Left colon (tissue), 2 donors: ENCODE results near the gene CNTFR. TPM values are rescaled to one million over a fixed set of nuclear protein-coding genes. Genes with fewer than 3 reads are reported as not detected.
A peak's percentile ranks its signal among the peaks of the same experiment; 100 is the strongest.
"Not testable (repeated sequence)": the region's sequence is repeated elsewhere in the genome, so short reads cannot be mapped to it uniquely, and the experiment has no call there.

Experiments used
- ATAC-seq: fragments of 200-7000 bp; cut with Tn5 transposase; one replicate; pipeline ENCODE4 v1.9.1; 2020; ENCODE audit warnings: mild to moderate bottlenecking, moderate library complexity
- DNase-seq, 2 donors: peaks; one replicate each; pipeline ENCODE4 v3.0.0-alpha.2; 2020
- intact Hi-C, 2 donors: fragments of 100-400 bp; cut with DNase I in 1 of 2; cut with micrococcal nuclease in 1 of 2; formaldehyde crosslinking; loops; one replicate each; pipeline versions ENCODE4 v1.11.2 to v1.14.0; 2022; cut with DNase I, micrococcal nuclease
- total RNA-seq, 2 donors: library from RNA; stranded (reverse); fragmentation: NEBNext Ultra II Directional; extraction: Animal tissue kit (Norgen Biotek cat#: 25700); gene quantifications; one replicate each; pipeline ENCODE4 v1.2.1, GENCODE V29; 2021
- donor health status: DM: no; HTN: no; CAD: no.
- donor health status: DM: yes; HTN: yes; CAD: no.

CNTFR gene
- total RNA-seq, 2 donors from 2014 or later: 6.4 to 13.1 TPM

DNA sequence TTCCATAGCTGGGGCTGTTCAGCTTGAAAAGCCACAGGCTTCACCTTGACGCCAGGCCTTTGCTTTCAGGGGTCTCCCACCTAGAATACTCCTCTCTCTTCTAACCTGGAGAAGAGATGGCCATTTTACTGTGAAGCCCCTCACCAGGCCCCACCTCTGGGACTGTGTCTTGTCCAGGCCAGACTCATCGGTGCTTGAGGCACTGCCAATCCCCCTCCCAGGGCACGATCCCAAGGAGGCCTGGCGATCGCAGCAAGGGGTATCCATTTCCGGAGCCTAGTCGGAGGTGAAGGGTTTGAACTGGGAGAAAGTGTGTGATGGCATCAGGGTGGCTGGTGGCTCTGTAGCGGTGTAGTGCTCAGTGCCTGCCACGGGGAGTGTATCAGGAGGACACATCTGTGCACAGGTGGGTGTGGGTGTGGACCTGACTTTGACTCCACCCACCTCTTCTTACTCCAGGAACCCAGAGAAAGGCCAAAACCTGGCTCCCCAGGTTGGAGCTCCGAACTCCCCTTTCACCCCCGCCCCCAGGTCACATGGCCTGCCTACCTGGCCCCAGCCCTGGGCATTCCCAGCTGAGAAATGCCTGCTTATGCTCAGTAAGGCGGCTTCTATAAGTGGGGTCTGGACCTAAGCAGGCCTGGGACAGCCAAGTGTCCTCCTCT, 39.4 kb downstream of the CNTFR start:
- ATAC-seq (no peak), DNase-seq (peak in 1 of 2 donors; percentile 19)
- intact Hi-C loops: no loop called here

- intact Hi-C loops: loop anchor here in 1 of 2 donors (5.0 kb wide), 1 partner anchor 43 kb away; no protein-coding TSS in a partner anchor
- DNase-seq (peak in 1 of 2 donors; percentile 13), ATAC-seq (no peak)
Observed at GRCh38 chr9:34549407-34549732, 40.2 kb downstream of the CNTFR start.

DNA sequence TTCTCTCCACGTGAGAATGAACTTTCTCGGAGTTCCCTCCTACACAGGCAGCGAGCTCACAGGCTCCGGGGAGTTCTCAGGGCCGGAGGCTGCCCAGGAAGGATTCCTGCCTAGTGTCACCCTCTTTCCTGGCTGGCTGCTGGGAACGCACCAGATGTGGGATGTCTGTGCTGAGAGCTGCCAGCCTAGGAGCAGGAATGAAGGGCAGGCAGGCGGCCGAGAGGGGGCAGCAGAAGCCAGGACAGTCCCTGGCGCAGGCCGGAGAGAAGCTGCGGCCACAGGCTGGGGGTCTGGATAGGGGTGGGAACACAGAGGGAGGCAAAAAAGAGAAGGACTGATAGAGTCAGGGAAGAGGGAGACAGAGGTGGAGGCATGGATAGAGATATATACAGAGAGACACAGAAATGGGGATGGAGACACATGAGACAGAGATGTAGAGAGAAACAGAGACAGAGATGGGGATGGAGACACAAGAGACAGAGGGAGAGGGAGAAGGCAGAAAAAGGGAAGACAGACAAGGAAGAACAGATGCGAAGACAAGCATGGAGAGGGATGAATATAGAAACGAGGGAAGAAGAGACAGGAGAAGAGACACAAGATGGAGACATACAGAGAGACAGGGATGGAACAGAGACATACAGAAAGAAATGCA, 41.4 kb downstream of the CNTFR start:
- DNase-seq: peak; percentile 44 to 80
- intact Hi-C loops: loop anchor here in 1 of 2 donors (5.0 kb wide), 1 partner anchor 44 kb away; no protein-coding TSS in a partner anchor
- ATAC-seq: peak; percentile 92

GRCh38 chr9:34546834-34547827, 42.4 kb downstream of the CNTFR start:
- DNase-seq (peak; percentile 32 to 72), ATAC-seq (peak; percentile 71)
- intact Hi-C loops: loop anchor here in 1 of 2 donors (5.0 kb wide), 1 partner anchor 45 kb away; no protein-coding TSS in a partner anchor

DNA sequence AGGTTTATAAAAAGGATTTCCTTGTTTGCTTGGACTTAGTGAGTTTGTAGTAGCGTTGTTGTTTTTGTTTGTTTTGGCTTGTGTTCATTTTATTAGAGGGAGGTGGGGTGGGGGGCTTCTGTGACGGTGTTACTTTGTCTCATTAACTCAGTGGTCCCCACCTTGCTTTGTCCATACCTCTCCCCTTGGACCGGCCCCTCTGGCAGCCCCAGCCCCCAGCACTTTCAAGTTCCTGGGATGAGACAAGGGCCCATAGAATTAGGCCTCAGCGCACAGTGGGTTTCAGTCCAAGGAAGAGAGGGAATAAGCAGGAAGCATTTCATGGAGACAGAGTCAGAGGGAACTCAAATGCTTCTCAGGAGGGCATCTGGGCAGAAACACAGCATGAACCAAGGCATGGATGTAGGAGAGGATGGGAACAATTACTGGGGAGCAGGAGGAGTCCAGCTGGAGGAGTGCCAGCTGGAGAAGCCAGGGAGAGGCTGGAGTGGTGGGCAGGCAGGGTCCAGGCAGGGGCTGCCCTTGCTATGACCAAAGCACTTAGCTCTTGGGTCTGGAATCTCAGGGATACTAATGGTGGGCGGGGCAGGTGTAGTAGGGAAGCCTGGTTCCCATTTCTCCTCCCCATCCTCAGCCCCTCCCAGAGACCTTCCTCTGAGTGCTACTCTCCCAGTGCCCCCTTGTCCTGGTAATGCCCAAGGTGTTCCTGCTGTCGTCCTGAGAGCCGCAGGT, 43.3 kb downstream of the CNTFR start:
- intact Hi-C loops: loop anchor here in 1 of 2 donors (5.0 kb wide), 1 partner anchor 46 kb away; no protein-coding TSS in a partner anchor
- ATAC-seq (no peak), DNase-seq (peak in 1 of 2 donors; percentile 10)

GRCh38 chr9:34545497-34545896, 44.0 kb downstream of the CNTFR start:
- intact Hi-C loops: loop anchor here in 1 of 2 donors (5.0 kb wide), 1 partner anchor 47 kb away; no protein-coding TSS in a partner anchor

DNA sequence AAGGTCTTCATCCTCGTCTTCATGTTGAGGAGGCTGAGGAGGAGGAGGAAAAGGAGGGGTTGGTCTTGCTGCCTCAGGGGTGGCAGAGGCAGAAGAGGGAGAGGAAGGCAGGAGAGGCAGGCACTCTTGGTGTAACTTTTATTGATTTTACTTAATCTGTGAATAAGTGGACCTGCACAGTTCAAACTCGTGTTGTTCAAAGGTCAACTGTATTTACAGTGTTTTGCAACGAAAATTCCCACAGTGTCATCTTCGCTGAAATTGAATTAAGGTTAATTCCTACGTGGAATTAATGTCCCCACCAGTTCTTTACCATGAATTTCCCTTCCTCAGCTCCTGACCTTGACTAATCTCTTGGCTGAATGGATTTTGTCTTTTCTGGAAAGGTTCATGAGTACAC, 45.5 kb downstream of the CNTFR start:
- ATAC-seq: no peak
- DNase-seq: no peak
- intact Hi-C loops: no loop called here

More at GRCh38 chr9:34545497-34545896, 44.0 kb downstream of the CNTFR start:
- DNase-seq (peak in 1 of 2 donors; percentile 5), ATAC-seq (no peak)

DNA sequence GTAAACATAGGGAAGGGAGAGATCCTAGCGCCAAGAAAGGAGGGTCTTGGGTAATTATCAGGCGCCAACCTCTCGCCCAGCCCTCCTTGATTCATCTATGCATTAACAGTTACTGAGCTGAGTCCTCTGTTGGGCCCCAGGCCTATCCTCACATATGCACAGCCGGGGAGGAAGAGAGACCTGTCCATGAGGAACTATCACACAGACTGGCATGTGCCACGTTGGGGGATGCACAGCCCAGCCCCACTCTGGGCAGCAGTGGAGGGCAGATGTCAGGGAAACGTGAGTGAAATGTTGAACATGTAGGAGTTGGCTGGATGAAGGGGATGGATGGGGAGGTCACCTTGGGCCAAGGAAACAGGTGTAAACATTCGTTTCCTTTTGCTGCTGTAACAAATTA, 48.0 kb downstream of the CNTFR start:
- intact Hi-C loops: no loop called here
- ATAC-seq: no peak
- DNase-seq: peak in 1 of 2 donors; percentile 12

DNA sequence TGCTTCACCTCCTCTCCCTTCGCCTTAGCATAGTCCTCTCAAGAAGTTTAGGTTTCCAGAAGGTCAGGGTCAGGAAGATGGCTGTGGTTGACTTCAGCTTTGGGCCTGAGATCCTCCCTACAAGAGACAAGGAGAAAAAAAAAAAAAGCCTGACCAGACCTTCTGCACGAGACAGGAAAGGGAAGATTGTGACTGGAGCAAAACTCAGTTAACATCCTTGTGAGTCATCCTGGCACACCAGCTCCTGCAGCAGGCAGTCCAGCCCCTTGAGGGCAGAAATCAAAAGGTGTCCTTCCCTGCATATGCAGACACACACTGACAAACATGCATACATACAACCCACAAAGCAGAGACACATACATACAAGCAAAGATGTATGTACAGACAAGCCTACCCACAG, 48.7 kb downstream of the CNTFR start:
- intact Hi-C loops: no loop called here
- ATAC-seq (no peak), DNase-seq (no peak)

DNA sequence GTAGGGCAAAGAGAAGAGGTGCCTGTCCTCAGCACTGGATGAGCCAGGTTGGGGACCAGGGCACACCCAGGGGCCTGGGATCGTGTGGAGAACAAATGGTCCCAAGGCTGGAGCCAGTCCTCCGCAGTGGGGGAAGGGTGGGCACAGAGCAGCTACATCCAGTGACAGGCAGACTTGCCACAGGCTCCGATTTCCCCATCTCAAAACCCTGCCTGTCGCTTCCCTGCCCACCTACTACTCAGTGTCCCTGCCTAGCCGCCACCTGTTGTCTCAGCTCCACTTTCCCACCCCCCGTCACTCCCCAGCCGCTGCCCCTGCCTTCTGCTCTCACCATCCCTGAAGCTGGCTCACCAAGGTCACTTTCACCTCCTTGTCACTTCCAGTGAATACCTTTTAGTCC, 52.8 kb downstream of the CNTFR start:
- intact Hi-C loops: no loop called here
- DNase-seq: peak in 1 of 2 donors; percentile 5
- no peak for ATAC-seq

DNA sequence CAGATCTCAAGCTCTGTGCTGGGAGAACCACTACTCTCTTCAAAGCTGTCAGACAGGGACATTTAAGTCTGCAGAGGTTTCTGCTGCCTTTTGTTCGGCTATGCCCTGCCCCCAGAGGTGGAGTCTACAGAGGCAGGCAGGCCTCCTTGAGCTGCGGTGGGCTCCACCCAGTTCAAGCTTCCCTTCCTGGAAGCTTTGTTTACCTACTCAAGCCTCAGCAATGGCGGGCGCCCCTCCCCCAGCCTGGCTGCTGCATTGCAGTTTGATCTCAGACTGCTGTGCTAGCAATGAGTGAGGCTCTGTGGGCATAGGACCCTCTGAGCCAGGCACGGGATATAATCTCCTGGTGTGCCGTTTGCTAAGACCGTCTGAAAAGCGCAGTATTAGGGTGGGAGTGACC, 57.5 kb downstream of the CNTFR start:
- ATAC-seq, DNase-seq, intact Hi-C loops: not testable (repeated sequence)

GRCh38 chr9:34526026-34526425, 63.5 kb downstream of the CNTFR start:
- DNase-seq (no peak), ATAC-seq (no peak)
- intact Hi-C loops: no loop called here

GRCh38 chr9:34524349-34524748, 65.2 kb downstream of the CNTFR start:
- intact Hi-C loops: no loop called here
- DNase-seq: no peak
- ATAC-seq: no peak

- ATAC-seq: peak; percentile 98
- intact Hi-C loops: no loop called here
- DNase-seq: peak; percentile 82 to 90
Observed at GRCh38 chr9:34522971-34523797, 66.3 kb downstream of the CNTFR start, which contains the start of gene ENHO. TSS of gene ENHO (minus strand) at chr9:34522990. CDS start at chr9:34521695, 1,295 bp downstream.

DNA sequence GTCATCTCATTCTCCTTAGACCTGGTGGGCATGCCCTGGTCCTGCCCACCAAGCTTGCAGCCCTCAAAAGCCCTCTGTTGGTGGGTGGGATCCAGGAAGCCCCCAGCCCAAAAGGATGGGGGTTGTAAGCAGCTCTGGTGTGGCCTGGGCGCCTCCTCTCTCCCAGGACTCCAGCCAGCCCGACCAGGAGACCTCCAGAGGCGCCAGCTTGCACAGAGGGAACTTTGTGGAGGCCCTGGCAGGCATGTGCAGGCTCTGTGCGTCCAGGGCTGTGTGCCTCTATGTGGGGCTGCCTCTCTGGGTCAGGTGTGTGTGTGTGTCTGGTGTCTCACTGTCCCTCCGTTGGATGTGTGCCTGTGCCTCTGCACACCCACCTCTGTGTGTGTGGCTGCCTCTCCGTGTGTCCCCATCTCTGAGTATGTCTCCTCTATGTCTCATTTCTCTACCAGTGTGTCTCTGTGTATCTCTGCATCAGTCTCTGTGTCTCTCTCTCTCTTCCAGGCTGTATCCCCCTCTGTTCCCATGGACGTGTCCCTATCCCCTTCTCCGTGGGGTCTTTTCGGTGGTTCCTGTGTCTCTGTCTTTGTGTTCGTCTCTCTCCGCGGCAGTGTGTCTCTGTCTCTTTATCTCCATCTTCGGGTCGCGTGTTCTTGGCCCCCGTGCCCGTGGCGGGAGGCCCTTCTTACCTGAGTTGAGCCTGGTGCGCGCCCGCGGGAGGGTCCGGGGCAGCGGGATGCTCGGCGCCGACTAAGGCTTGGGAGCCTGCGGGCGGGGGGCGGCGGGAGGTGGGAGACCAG, 67.2 kb downstream of the CNTFR start:
- intact Hi-C loops: no loop called here
- DNase-seq (no peak), ATAC-seq (no peak)

- intact Hi-C loops: no loop called here
- ATAC-seq: no peak
- no peak for DNase-seq
Observed at GRCh38 chr9:34521406-34522045, 68.0 kb downstream of the CNTFR start.
